ENCODE measurements around the gene DNAJC3.
"Not testable (repeated sequence)": the region's sequence is repeated elsewhere in the genome, so short reads cannot be mapped to it uniquely, and the experiment has no call there.

DNA sequence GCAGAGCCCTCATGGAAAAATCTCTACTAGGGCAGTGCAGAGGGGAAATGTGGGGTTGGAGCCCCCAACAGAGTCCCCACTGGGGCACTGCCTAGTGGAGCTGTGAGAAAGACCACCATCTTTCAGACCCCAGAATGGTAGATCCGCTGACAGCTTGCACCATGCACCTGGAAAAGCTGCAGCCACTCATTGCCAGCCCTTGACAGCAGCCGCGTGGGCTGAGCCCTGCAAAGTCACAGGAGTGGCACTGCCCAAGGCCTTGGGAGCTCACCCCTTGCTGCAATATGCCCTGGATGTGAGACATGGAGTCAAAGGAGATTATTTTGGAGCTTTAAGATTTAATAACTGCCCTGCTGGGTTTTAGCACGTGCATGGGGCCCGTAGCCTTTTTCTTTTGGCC, 8.0 kb downstream of the DNAJC3 start:
- TF ChIP-seq, protein P1, sequence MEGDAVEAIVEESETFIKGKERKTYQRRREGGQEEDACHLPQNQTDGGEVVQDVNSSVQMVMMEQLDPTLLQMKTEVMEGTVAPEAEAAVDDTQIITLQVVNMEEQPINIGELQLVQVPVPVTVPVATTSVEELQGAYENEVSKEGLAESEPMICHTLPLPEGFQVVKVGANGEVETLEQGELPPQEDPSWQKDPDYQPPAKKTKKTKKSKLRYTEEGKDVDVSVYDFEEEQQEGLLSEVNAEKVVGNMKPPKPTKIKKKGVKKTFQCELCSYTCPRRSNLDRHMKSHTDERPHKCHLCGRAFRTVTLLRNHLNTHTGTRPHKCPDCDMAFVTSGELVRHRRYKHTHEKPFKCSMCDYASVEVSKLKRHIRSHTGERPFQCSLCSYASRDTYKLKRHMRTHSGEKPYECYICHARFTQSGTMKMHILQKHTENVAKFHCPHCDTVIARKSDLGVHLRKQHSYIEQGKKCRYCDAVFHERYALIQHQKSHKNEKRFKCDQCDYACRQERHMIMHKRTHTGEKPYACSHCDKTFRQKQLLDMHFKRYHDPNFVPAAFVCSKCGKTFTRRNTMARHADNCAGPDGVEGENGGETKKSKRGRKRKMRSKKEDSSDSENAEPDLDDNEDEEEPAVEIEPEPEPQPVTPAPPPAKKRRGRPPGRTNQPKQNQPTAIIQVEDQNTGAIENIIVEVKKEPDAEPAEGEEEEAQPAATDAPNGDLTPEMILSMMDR (IDR thresholded peaks at IDR 0.05; ENCODE audit: insufficient read depth, low read depth, low read length) = not testable (repeated sequence)
- TF ChIP-seq EZH2 (IDR thresholded peaks at IDR 0.05; ENCODE audit: insufficient read depth, low read length) = not testable (repeated sequence)
